ENCODE results near the gene C4orf33.
"Not testable (repeated sequence)": the region's sequence is repeated elsewhere in the genome, so short reads cannot be mapped to it uniquely, and the experiment has no call there.

C4orf33 gene

DNA sequence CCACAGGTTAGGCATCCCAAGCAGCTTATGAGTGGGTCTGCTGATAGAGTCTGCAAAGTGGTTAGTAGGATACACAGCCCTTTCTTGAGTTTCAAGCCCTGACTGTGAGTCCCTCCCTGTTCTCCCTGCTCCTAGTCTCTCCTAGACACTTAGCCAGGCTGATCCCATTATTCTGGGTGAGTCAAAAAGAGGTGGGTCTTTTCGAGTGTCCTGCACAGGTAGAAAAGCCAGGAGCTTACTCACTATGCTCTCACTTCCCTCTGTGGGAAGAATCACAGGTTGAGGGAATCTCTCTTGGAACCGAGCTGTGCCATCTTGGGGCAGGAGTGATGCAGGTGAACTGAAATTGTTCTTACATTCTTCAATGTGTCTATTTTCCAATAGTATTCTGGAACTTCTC lies 32.3 kb upstream of the C4orf33 start:
- no peak for TF ChIP-seq EZH2 (IDR thresholded peaks at IDR 0.05; ENCODE audit: borderline replicate concordance, low read length)
- TF ChIP-seq CTCF (IDR thresholded peaks at IDR 0.05; ENCODE audit: low read length): no peak
- Histone ChIP-seq H3K4me3 (ENCODE audit: low read depth, low read length, poor library complexity, severe bottlenecking) (no peak overlapping the region), H4K20me1 (ENCODE audit: insufficient read depth, low read length) (no peaks in the 10 kb centered on the region)

DNA sequence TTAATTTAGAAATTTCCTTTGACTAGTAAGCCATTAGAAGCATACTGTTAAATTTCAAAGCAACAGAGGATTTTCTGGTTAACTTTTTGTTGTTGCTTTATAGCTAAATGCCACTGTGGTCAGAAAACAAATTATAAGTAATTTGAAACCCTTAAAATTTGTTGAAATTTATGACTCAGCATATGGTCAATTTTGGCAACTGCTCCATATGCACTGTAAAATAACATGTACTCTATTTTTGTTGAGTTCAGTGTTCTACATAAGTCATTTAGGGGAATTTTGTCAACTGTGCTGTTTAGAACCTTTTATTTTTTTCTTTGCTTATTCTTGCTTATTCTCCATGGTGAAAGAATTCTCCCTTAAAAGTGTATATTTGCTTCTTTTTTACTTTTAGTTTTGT lies 31.2 kb upstream of the C4orf33 start:
- Histone ChIP-seq H3K79me2 (ENCODE audit: insufficient read depth, low read length) (no peaks in the 10 kb centered on the region), H3K27ac (ENCODE audit: low read depth, low read length, poor library complexity, severe bottlenecking) (no peak overlapping the region), H3K9me3 (ENCODE audit: low read length) (peaks cover 16% of the 10 kb centered on the region; the same call in 1 of the 2 replicates), H3F3A (ENCODE audit: insufficient read depth, low read length) (no peaks in the 10 kb centered on the region), H3K9me2 (ENCODE audit: low read depth, low read length) (no peaks in the 10 kb centered on the region), H3K4me1 (ENCODE audit: insufficient read depth, low read length, severe bottlenecking) (no peaks in the 10 kb centered on the region), H3K4me3 (ENCODE audit: low read depth, low read length, poor library complexity, severe bottlenecking) (no peak overlapping the region), H3K36me3 (ENCODE audit: insufficient read depth, low read length) (peaks cover 16% of the 10 kb centered on the region), H2AFZ (ENCODE audit: low read length) (no peak overlapping the region), H3K4me2 (ENCODE audit: low read length) (no peak overlapping the region), H3K9ac (ENCODE audit: low read length) (no peak overlapping the region), H4K20me1 (ENCODE audit: insufficient read depth, low read length) (no peaks in the 10 kb centered on the region), H3K27me3 (ENCODE audit: insufficient read depth, low read length) (no peaks in the 10 kb centered on the region)
- TF ChIP-seq EZH2 (IDR thresholded peaks at IDR 0.05; ENCODE audit: borderline replicate concordance, low read length) (no peak), CTCF (IDR thresholded peaks at IDR 0.05; ENCODE audit: low read length) (no peak)

More for the DNA sequence above, 32.3 kb upstream of the C4orf33 start:
- no peaks in the 10 kb centered on the region for H3F3A ChIP-seq (ENCODE audit: insufficient read depth, low read length)
- no peak overlapping the region for H3K27ac ChIP-seq (ENCODE audit: low read depth, low read length, poor library complexity, severe bottlenecking)
- H2AFZ ChIP-seq (ENCODE audit: low read length): no peak overlapping the region
- no peaks in the 10 kb centered on the region for H3K79me2 ChIP-seq (ENCODE audit: insufficient read depth, low read length)
- no peak overlapping the region for H3K9ac ChIP-seq (ENCODE audit: low read length)
- peaks cover 24% of the 10 kb centered on the region for H3K9me3 ChIP-seq (ENCODE audit: low read length)
- no peaks in the 10 kb centered on the region for H3K9me2 ChIP-seq (ENCODE audit: low read depth, low read length)
- no peak overlapping the region for H3K4me2 ChIP-seq (ENCODE audit: low read length)
- no peaks in the 10 kb centered on the region for H3K27me3 ChIP-seq (ENCODE audit: insufficient read depth, low read length)
- peaks cover 16% of the 10 kb centered on the region for H3K36me3 ChIP-seq (ENCODE audit: insufficient read depth, low read length)
- H3K4me1 ChIP-seq (ENCODE audit: insufficient read depth, low read length, severe bottlenecking): no peaks in the 10 kb centered on the region

GRCh38 chr4:129069537-129069936 lies 26.4 kb upstream of the C4orf33 start:
- H2AFZ ChIP-seq (ENCODE audit: low read length); H3K4me3 ChIP-seq (ENCODE audit: low read depth, low read length, poor library complexity, severe bottlenecking); H3F3A ChIP-seq (ENCODE audit: insufficient read depth, low read length); H3K9me2 ChIP-seq (ENCODE audit: low read depth, low read length); H3K27me3 ChIP-seq (ENCODE audit: insufficient read depth, low read length); H3K79me2 ChIP-seq (ENCODE audit: insufficient read depth, low read length); H3K4me2 ChIP-seq (ENCODE audit: low read length); H3K4me1 ChIP-seq (ENCODE audit: insufficient read depth, low read length, severe bottlenecking); H4K20me1 ChIP-seq (ENCODE audit: insufficient read depth, low read length); H3K9ac ChIP-seq (ENCODE audit: low read length); H3K9me3 ChIP-seq (ENCODE audit: low read length); H3K27ac ChIP-seq (ENCODE audit: low read depth, low read length, poor library complexity, severe bottlenecking): not testable (repeated sequence)
- H3K36me3 ChIP-seq (ENCODE audit: insufficient read depth, low read length): peaks cover 21% of the 10 kb centered on the region

GRCh38 chr4:129077326-129077725 lies 18.6 kb upstream of the C4orf33 start:
- H3K27me3 ChIP-seq (ENCODE audit: insufficient read depth, low read length): no peaks in the 10 kb centered on the region
- peaks cover 10% of the 10 kb centered on the region; the same call in 1 of the 2 replicates for H3K9me3 ChIP-seq (ENCODE audit: low read length)
- TF ChIP-seq CTCF (IDR thresholded peaks at IDR 0.05; ENCODE audit: low read length): no peak
- TF ChIP-seq EZH2 (IDR thresholded peaks at IDR 0.05; ENCODE audit: borderline replicate concordance, low read length): no peak
- no peak overlapping the region for H3K4me2 ChIP-seq (ENCODE audit: low read length)
- H3K4me1 ChIP-seq (ENCODE audit: insufficient read depth, low read length, severe bottlenecking): no peaks in the 10 kb centered on the region
- H3K4me3 ChIP-seq (ENCODE audit: low read depth, low read length, poor library complexity, severe bottlenecking): no peak overlapping the region
- peaks cover 73% of the 10 kb centered on the region for H3K36me3 ChIP-seq (ENCODE audit: insufficient read depth, low read length)
- H4K20me1 ChIP-seq (ENCODE audit: insufficient read depth, low read length): no peaks in the 10 kb centered on the region
- H3F3A ChIP-seq (ENCODE audit: insufficient read depth, low read length): no peaks in the 10 kb centered on the region
- H3K27ac ChIP-seq (ENCODE audit: low read depth, low read length, poor library complexity, severe bottlenecking): no peak overlapping the region
- H2AFZ ChIP-seq (ENCODE audit: low read length): no peak overlapping the region
- no peak overlapping the region for H3K9ac ChIP-seq (ENCODE audit: low read length)
- no peaks in the 10 kb centered on the region for H3K9me2 ChIP-seq (ENCODE audit: low read depth, low read length)
- H3K79me2 ChIP-seq (ENCODE audit: insufficient read depth, low read length): 0 out of 2 replicates have a peak, but pooled peaks cover 1% of the 10 kb centered on the region

All from OCI-LY1 (cell line).